NK-92 (cell line): ENCODE data around the gene GABARAP.

Experiments
- DNase-seq: peaks from one replicate; lab custom pipeline; 2025; ENCODE audit not compliant: unreplicated experiment; lab: John Stamatoyannopoulos, UW

GABARAP gene

GRCh38 chr17:7223375-7223774, 18.9 kb downstream of the GABARAP start:
- no peak for DNase-seq

GRCh38 chr17:7222972-7223292, 19.3 kb downstream of the GABARAP start:
- DNase-seq, result no peak

GRCh38 chr17:7222093-7222971, 19.9 kb downstream of the GABARAP start:
- DNase-seq, result no peak

GRCh38 chr17:7221278-7222092, 20.8 kb downstream of the GABARAP start:
- DNase-seq, result no peak

- no peak for DNase-seq
Observed at GRCh38 chr17:7220593-7221277, 21.5 kb downstream of the GABARAP start.

- no peak for DNase-seq
Observed at GRCh38 chr17:7219812-7220592, 22.2 kb downstream of the GABARAP start, which contains the start of the genes ACADVL and DLG4. Gene ACADVL (plus strand): TSS chr17:7219938. CDS start chr17:7219985, 47 bp downstream. Gene DLG4 (minus strand): TSS chr17:7219836.

GRCh38 chr17:7219229-7219811, 22.9 kb downstream of the GABARAP start:
- DNase-seq, result no peak

GRCh38 chr17:7218758-7219157, 23.5 kb downstream of the GABARAP start:
- no peak for DNase-seq

- no peak for DNase-seq
Observed at GRCh38 chr17:7218166-7218565, 24.1 kb downstream of the GABARAP start.

- DNase-seq, result no peak
Observed at GRCh38 chr17:7217113-7217987, 24.9 kb downstream of the GABARAP start.

GRCh38 chr17:7216242-7217112, 25.8 kb downstream of the GABARAP start:
- DNase-seq, result no peak

GRCh38 chr17:7215652-7216180, 26.5 kb downstream of the GABARAP start:
- no peak for DNase-seq

GRCh38 chr17:7215136-7215638, 27.1 kb downstream of the GABARAP start:
- DNase-seq, result no peak

GRCh38 chr17:7214300-7215135, 27.7 kb downstream of the GABARAP start:
- DNase-seq, result peak; percentile 98

GRCh38 chr17:7213895-7214299, 28.4 kb downstream of the GABARAP start:
- DNase-seq, result no peak

GRCh38 chr17:7211491-7212273, 30.6 kb downstream of the GABARAP start:
- no peak for DNase-seq
